ENCODE measurements around the gene FOXG1.

FOXG1 gene

GRCh38 chr14:28758253-28758884 lies 8.2 kb upstream of the FOXG1 start:
- H3K4me3 ChIP-seq (replicated peaks; ENCODE audit: insufficient read depth, low read length): no peak overlapping the region
- TF ChIP-seq REST (IDR thresholded peaks at IDR 0.05; ENCODE audit: insufficient replicate concordance, low read depth): no peak
- TF ChIP-seq GABPA (IDR thresholded peaks at IDR 0.05; ENCODE audit: low read depth): no peak
- TF ChIP-seq SPI1 (IDR thresholded peaks at IDR 0.05; ENCODE audit: borderline replicate concordance, low read depth): no peak
- no peak for TF ChIP-seq CTCF (IDR thresholded peaks at IDR 0.05; ENCODE audit: insufficient read depth, low read length)
- no peak for TF ChIP-seq POLR2AphosphoS5 (IDR thresholded peaks at IDR 0.05; ENCODE audit: low read depth)
- H3K27ac ChIP-seq (replicated peaks): no peak overlapping the region
- no peak for DNase-seq (ENCODE audit: low read depth in 1 of 2, low spot score in 1 of 2)
- peaks cover 72% of the 10 kb centered on the region for H3K27me3 ChIP-seq (ENCODE audit: insufficient read depth, poor library complexity, severe bottlenecking)

GRCh38 chr14:28758885-28759652 lies 7.5 kb upstream of the FOXG1 start:
- TF ChIP-seq REST (IDR thresholded peaks at IDR 0.05; ENCODE audit: insufficient replicate concordance, low read depth) (no peak), SPI1 (IDR thresholded peaks at IDR 0.05; ENCODE audit: borderline replicate concordance, low read depth) (no peak), CTCF (IDR thresholded peaks at IDR 0.05; ENCODE audit: insufficient read depth, low read length) (no peak), GABPA (IDR thresholded peaks at IDR 0.05; ENCODE audit: low read depth) (no peak), POLR2AphosphoS5 (IDR thresholded peaks at IDR 0.05; ENCODE audit: low read depth) (no peak)
- H3K27ac ChIP-seq (replicated peaks): no peak overlapping the region
- peaks cover 72% of the 10 kb centered on the region for H3K27me3 ChIP-seq (ENCODE audit: insufficient read depth, poor library complexity, severe bottlenecking)
- DNase-seq (ENCODE audit: low read depth in 1 of 2, low spot score in 1 of 2): no peak
- no peak overlapping the region for H3K4me3 ChIP-seq (replicated peaks; ENCODE audit: insufficient read depth, low read length)

- TF ChIP-seq POLR2AphosphoS5 (IDR thresholded peaks at IDR 0.05; ENCODE audit: low read depth) (no peak), CTCF (IDR thresholded peaks at IDR 0.05; ENCODE audit: insufficient read depth, low read length) (no peak), SPI1 (IDR thresholded peaks at IDR 0.05; ENCODE audit: borderline replicate concordance, low read depth) (no peak), GABPA (IDR thresholded peaks at IDR 0.05; ENCODE audit: low read depth) (no peak), REST (IDR thresholded peaks at IDR 0.05; ENCODE audit: insufficient replicate concordance, low read depth) (no peak)
- no peak for DNase-seq (ENCODE audit: low read depth in 1 of 2, low spot score in 1 of 2)
- no peak overlapping the region for H3K4me3 ChIP-seq (replicated peaks; ENCODE audit: insufficient read depth, low read length)
Measured at GRCh38 chr14:28759653-28760313, 6.8 kb upstream of the FOXG1 start.

More at GRCh38 chr14:28759653-28760313, 6.8 kb upstream of the FOXG1 start:
- peaks cover 72% of the 10 kb centered on the region for H3K27me3 ChIP-seq (ENCODE audit: insufficient read depth, poor library complexity, severe bottlenecking)
- H3K27ac ChIP-seq (replicated peaks): no peak overlapping the region
